ENCODE data around the gene BLTP3B.

Gene BLTP3B

GRCh38 chr12:100106861-100107260, 35.8 kb downstream of the BLTP3B start:
- DNase-seq = no peak

- no peak for DNase-seq
Observed at GRCh38 chr12:100105661-100106060, 37.0 kb downstream of the BLTP3B start.

DNA sequence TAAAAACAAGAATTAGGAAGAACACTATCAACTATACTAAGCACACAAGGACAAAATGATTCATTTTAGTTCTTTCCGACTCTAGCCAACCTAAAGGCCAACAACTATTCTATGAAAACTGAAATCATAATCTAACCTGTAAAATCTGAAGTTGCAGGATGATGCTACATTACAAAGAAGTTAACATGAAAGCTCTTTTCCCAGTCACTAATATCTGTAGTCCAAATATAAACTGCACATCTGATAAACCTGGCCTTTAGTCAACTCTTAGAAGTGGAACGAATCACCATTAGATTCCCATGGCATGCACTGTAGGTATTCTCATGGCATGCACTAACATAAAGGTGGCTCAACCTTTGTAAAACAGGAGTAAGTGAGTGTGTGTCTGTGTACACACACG, 41.7 kb downstream of the BLTP3B start:
- DNase-seq = no peak
